HepG2 (cell line): ENCODE data around the gene NFE2. TPM values are rescaled to one million over a fixed set of nuclear protein-coding genes. Genes with fewer than 3 reads are reported as not detected.

Source experiments
- ATRX ChIP-seq: sonication (generic); formaldehyde crosslinking; IDR thresholded peaks from 2 replicates; pipeline ENCODE4 v1.4.0; 2020; ENCODE audit warnings: missing genetic modification reagents, borderline replicate concordance
- GATA4 ChIP-seq: sonication (generic); IDR thresholded peaks from 2 replicates; pipeline ENCODE4 v1.6.1; 2016; ENCODE audit warnings: antibody characterized with exemption, low read depth, borderline replicate concordance
- MEIS2 ChIP-seq: sonication (generic); formaldehyde crosslinking; IDR thresholded peaks from 2 replicates; pipeline ENCODE4 v1.9.0; 2021; ENCODE audit warnings: mild to moderate bottlenecking, missing genetic modification reagents
- MIER3 ChIP-seq: IDR thresholded peaks from 2 replicates; pipeline ENCODE4 v1.6.1; 2016; ENCODE audit warnings: missing compliant biosample characterization, borderline replicate concordance
- MYC ChIP-seq: sonication (generic); formaldehyde crosslinking; IDR thresholded peaks from 2 replicates; pipeline ENCODE4 v1.9.0; 2021; ENCODE audit warnings: missing genetic modification reagents, borderline replicate concordance
- NR2F1 ChIP-seq, 2 experiments: fragments of 450-650 bp in 1 of 2; formaldehyde crosslinking in 1 of 2; IDR thresholded peaks; 2 replicates each; pipeline versions ENCODE4 v1.5.0 to v1.6.1; 2016 to 2020; ENCODE audit warnings: mild to moderate bottlenecking in 1 of 2, missing compliant biosample characterization in 1 of 2, missing genetic modification reagents in 1 of 2, moderate library complexity in 1 of 2
- ZC3H4 ChIP-seq: sonication (generic); formaldehyde crosslinking; IDR thresholded peaks from 2 replicates; pipeline ENCODE4 v1.4.0; 2020; ENCODE audit warnings: missing genetic modification reagents, borderline replicate concordance
- ZFP90 ChIP-seq: sonication (generic); formaldehyde crosslinking; IDR thresholded peaks from 2 replicates; pipeline ENCODE4 v1.8.0; 2022; ENCODE audit warnings: missing genetic modification reagents, mild to moderate bottlenecking, inconsistent platforms, borderline replicate concordance
- ZNF18 ChIP-seq: sonication (generic); formaldehyde crosslinking; IDR thresholded peaks from 2 replicates; pipeline ENCODE4 v1.8.0; 2022; ENCODE audit warnings: mild to moderate bottlenecking, missing genetic modification reagents; ENCODE audit not compliant: insufficient replicate concordance
- ZNF235 ChIP-seq: sonication (generic); formaldehyde crosslinking; IDR thresholded peaks from 2 replicates; pipeline ENCODE4 v1.8.1; 2023; ENCODE audit warnings: mild to moderate bottlenecking, missing genetic modification reagents, borderline replicate concordance
- ZNF354B ChIP-seq: sonication (generic); formaldehyde crosslinking; IDR thresholded peaks from 2 replicates; pipeline ENCODE4 v1.8.0; 2022; ENCODE audit warnings: mild to moderate bottlenecking, missing genetic modification reagents
- ZNF629 ChIP-seq: sonication (generic); formaldehyde crosslinking; conservative IDR thresholded peaks from 2 replicates; pipeline ENCODE4 v1.5.0; 2020; ENCODE audit warnings: missing genetic modification reagents
- ZNF772 ChIP-seq: sonication (generic); formaldehyde crosslinking; IDR thresholded peaks from 2 replicates; pipeline ENCODE4 v1.5.0; 2020; ENCODE audit warnings: mild to moderate bottlenecking, missing genetic modification reagents
- polyA plus RNA-seq, 8 experiments: library from polyadenylated mRNA; depleted of rRNA in 3 of 8; stranded (reverse) in 7 of 8; unstranded in 1 of 8; fragments of >200 nt; fragmentation: Illumina TruSeq in 4 of 8; extraction: Trizol in 4 of 8; gene quantifications; 2 replicates each; pipeline versions ENCODE4 v1.2.1 to v1.2.3, GENCODE V29; 2011 to 2016; ENCODE audit warnings: low read depth in 4 of 8, missing spikeins in 1 of 8, mixed read lengths in 1 of 8; ENCODE audit not compliant: insufficient read depth in 1 of 8
- total RNA-seq, 5 experiments: library from RNA; depleted of rRNA; stranded (reverse); fragments of >200 nt; fragmentation: Illumina TruSeq; extraction: Trizol; gene quantifications; 2 replicates each; pipeline ENCODE4 v1.2.3, GENCODE V29; 2016; ENCODE audit warnings: low read depth in 1 of 5
- TF ChIP-seq, protein P1 (sequence below): sonication (generic); formaldehyde crosslinking; IDR thresholded peaks from 2 replicates; pipeline ENCODE4 v1.4.0; 2020; ENCODE audit warnings: mild to moderate bottlenecking, missing genetic modification reagents, borderline replicate concordance
- TF ChIP-seq, protein P2 (sequence below): IDR thresholded peaks from 2 replicates; pipeline ENCODE4 v1.6.1; 2012; ENCODE audit warnings: low read depth, low read length, improper control_type of control experiment
- TF ChIP-seq, protein P3 (sequence below): sonication (generic); formaldehyde crosslinking; IDR thresholded peaks from 2 replicates; pipeline ENCODE4 v1.4.0; 2020; ENCODE audit warnings: low read depth, missing genetic modification reagents

Gene NFE2
- total and polyA plus RNA-seq, 2 of the 13 experiments (the other 11 are each of a cell fraction or from before 2014, with no cell fraction given) = 4.5 to 7.8 TPM

DNA sequence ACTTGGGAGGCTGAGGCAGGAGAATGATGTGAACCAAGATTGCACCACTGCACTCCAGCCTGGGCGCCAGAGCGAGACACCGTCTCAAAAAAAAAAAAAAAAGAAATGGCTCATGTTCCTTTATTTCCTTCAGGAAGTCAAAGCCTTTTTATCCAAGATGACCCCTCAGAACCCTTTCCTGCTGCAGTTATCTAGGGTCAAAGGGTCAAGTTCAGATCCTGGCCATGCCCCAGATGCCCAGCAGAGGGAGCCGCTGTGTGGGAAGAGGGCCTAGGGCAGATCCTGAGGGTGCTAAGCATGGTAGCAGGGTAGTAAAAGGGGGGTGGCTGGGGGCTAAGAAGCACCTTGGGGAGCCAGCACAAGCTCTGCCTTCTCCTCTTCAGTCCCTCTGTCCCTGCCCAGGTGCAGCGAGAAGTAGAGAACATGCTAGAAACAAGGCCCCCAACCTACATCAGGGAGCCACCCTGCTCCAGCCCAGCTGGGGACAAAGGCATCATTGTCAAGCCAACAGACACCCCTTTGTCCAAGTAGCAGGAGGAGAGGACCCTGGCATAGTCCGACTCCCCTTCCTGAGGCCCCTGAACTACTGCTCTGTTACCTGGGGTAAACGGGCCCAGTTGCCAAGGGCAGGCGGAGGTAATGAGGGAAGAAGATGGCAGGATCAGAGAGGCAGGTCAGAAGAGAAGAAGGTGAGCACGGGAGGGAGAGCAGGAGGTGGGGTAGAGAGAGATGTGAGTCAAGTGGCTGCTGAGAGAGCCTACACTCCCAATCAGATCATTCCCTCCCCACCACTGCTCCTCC is 6.5 kb downstream of the NFE2 start (continued):
- TF ChIP-seq, protein P1, sequence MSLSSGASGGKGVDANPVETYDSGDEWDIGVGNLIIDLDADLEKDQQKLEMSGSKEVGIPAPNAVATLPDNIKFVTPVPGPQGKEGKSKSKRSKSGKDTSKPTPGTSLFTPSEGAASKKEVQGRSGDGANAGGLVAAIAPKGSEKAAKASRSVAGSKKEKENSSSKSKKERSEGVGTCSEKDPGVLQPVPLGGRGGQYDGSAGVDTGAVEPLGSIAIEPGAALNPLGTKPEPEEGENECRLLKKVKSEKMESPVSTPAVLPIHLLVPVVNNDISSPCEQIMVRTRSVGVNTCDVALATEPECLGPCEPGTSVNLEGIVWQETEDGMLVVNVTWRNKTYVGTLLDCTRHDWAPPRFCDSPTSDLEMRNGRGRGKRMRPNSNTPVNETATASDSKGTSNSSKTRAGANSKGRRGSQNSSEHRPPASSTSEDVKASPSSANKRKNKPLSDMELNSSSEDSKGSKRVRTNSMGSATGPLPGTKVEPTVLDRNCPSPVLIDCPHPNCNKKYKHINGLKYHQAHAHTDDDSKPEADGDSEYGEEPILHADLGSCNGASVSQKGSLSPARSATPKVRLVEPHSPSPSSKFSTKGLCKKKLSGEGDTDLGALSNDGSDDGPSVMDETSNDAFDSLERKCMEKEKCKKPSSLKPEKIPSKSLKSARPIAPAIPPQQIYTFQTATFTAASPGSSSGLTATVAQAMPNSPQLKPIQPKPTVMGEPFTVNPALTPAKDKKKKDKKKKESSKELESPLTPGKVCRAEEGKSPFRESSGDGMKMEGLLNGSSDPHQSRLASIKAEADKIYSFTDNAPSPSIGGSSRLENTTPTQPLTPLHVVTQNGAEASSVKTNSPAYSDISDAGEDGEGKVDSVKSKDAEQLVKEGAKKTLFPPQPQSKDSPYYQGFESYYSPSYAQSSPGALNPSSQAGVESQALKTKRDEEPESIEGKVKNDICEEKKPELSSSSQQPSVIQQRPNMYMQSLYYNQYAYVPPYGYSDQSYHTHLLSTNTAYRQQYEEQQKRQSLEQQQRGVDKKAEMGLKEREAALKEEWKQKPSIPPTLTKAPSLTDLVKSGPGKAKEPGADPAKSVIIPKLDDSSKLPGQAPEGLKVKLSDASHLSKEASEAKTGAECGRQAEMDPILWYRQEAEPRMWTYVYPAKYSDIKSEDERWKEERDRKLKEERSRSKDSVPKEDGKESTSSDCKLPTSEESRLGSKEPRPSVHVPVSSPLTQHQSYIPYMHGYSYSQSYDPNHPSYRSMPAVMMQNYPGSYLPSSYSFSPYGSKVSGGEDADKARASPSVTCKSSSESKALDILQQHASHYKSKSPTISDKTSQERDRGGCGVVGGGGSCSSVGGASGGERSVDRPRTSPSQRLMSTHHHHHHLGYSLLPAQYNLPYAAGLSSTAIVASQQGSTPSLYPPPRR (CRISPR knock-in tag) = peak; percentile 68; the same call in 1 of the 2 replicates
- TF ChIP-seq, protein P2, sequence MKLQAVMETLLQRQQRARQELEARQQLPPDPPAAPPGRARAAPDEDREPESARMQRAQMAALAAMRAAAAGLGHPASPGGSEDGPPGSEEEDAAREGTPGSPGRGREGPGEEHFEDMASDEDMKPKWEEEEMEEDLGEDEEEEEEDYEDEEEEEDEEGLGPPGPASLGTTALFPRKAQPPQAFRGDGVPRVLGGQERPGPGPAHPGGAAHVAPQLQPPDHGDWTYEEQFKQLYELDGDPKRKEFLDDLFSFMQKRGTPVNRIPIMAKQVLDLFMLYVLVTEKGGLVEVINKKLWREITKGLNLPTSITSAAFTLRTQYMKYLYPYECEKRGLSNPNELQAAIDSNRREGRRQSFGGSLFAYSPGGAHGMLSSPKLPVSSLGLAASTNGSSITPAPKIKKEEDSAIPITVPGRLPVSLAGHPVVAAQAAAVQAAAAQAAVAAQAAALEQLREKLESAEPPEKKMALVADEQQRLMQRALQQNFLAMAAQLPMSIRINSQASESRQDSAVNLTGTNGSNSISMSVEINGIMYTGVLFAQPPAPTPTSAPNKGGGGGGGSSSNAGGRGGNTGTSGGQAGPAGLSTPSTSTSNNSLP = peak; percentile 38; the same call in 1 of the 2 replicates
- TF ChIP-seq ATRX (CRISPR knock-in tag) (no peak), NR2F1 (CRISPR knock-in tag; IDR thresholded peaks at IDR 0.05) (peak; percentile 100), MIER3 (CRISPR knock-in tag) (no peak; the same call in 1 of the 2 replicates), ZNF772 (CRISPR knock-in tag) (0 out of 2 replicates have a peak, but pooled peaks have one; percentile 23), MEIS2 (CRISPR knock-in tag) (no peak), ZNF235 (CRISPR knock-in tag) (no peak), ZNF629 (CRISPR knock-in tag) (no peak), GATA4 (peak; percentile 39; the same call in 1 of the 2 replicates), ZC3H4 (no peak), ZFP90 (CRISPR knock-in tag) (no peak), ZNF18 (CRISPR knock-in tag) (no peak), ZNF354B (CRISPR knock-in tag) (no peak), MYC (CRISPR knock-in tag) (peak; percentile 59; the same call in 1 of the 2 replicates)
- TF ChIP-seq, protein P3, sequence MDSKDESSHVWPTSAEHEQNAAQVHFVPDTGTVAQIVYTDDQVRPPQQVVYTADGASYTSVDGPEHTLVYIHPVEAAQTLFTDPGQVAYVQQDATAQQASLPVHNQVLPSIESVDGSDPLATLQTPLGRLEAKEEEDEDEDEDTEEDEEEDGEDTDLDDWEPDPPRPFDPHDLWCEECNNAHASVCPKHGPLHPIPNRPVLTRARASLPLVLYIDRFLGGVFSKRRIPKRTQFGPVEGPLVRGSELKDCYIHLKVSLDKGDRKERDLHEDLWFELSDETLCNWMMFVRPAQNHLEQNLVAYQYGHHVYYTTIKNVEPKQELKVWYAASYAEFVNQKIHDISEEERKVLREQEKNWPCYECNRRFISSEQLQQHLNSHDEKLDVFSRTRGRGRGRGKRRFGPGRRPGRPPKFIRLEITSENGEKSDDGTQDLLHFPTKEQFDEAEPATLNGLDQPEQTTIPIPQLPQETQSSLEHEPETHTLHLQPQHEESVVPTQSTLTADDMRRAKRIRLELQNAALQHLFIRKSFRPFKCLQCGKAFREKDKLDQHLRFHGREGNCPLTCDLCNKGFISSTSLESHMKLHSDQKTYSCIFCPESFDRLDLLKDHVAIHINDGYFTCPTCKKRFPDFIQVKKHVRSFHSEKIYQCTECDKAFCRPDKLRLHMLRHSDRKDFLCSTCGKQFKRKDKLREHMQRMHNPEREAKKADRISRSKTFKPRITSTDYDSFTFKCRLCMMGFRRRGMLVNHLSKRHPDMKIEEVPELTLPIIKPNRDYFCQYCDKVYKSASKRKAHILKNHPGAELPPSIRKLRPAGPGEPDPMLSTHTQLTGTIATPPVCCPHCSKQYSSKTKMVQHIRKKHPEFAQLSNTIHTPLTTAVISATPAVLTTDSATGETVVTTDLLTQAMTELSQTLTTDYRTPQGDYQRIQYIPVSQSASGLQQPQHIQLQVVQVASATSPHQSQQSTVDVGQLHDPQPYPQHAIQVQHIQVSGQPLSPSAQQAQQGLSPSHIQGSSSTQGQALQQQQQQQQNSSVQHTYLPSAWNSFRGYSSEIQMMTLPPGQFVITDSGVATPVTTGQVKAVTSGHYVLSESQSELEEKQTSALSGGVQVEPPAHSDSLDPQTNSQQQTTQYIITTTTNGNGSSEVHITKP = peak; percentile 40; the same call in 1 of the 2 replicates
